H1 (cell line): Measurements from ENCODE around the gene AMBP. TPM values are rescaled to one million over a fixed set of nuclear protein-coding genes. Genes with fewer than 3 reads are reported as not detected.

Experiments used
- EGR1 ChIP-seq: IDR thresholded peaks from 2 replicates; pipeline ENCODE4 v1.6.1; 2011; ENCODE audit warnings: low read depth, low read length, borderline replicate concordance
- KDM5A ChIP-seq: fragments of 200-600 bp; IDR thresholded peaks from 2 replicates; pipeline ENCODE4 v1.7.1; 2012; ENCODE audit warnings: mild to moderate bottlenecking, low read length, inconsistent platforms, mixed read lengths
- SIN3A ChIP-seq, 2 experiments: IDR thresholded peaks in 1 of 2; conservative IDR thresholded peaks in 1 of 2; 2 replicates each; pipeline ENCODE4 v1.6.1; 2011 to 2012; ENCODE audit warnings: low read length in 2 of 2, improper control_type of control experiment in 1 of 2, low read depth in 1 of 2, mild to moderate bottlenecking in 1 of 2
- SP4 ChIP-seq: IDR thresholded peaks from 2 replicates; pipeline ENCODE4 v1.6.1; 2012; ENCODE audit warnings: low read length, inconsistent platforms
- polyA plus RNA-seq, 7 experiments: library from polyadenylated mRNA; depleted of rRNA in 3 of 7; stranded (reverse) in 5 of 7; unstranded in 2 of 7; fragments of >200 nt in 5 of 7; fragments of 200-250 nt in 2 of 7; gene quantifications; 1 replicate in 5 of 7; 2 replicates in 1 of 7; 4 replicates in 1 of 7; pipeline versions ENCODE4 v1.2.1 to v1.2.3, GENCODE V29; 2011 to 2013; ENCODE audit warnings: missing spikeins in 2 of 7, mixed read lengths in 2 of 7
- total RNA-seq: library from RNA; stranded (reverse); fragmentation: NEBNext Ultra II Directional; extraction: Animal tissue kit (Norgen Biotek cat#: 25700); gene quantifications from 2 replicates; pipeline ENCODE4 v1.2.1, GENCODE V29; 2021
- TF ChIP-seq, protein P1 (sequence below): IDR thresholded peaks from 2 replicates; pipeline ENCODE4 v1.6.1; 2011; ENCODE audit warnings: low read depth, mild to moderate bottlenecking, low read length; ENCODE audit not compliant: insufficient read depth
- TF ChIP-seq, protein P2 (sequence below): IDR thresholded peaks from 2 replicates; pipeline ENCODE4 v1.6.1; 2011; ENCODE audit warnings: low read length, improper control_type of control experiment

Gene AMBP
- total and polyA plus RNA-seq, 2 of the 8 experiments (the other 6 are each of a cell fraction or from before 2014, with no cell fraction given) = 3.0 to 4.0 TPM

DNA sequence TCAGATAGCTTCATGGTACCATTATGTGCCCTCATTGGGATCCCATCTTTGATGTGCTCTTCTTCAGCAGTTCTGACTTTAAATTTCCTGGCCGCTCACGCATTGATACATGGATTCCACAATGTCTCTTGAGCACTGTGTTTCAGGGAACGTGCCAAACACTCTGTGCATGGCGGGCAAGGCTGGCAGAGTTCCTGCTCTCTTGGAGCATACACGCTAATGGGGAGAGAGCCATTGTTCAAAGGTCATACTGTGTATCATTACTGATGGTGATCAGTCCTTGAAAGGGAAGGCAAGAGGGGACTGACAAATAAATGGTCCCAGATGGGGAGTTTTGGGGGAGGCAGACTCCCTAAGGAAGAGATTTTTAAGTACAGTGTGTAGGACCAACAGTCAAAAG is 52.3 kb downstream of the AMBP start (continued):
- TF ChIP-seq EGR1 (no peak), SP4 (no peak), SIN3A (conservative IDR thresholded peaks at IDR 0.05 in 1 of 2, IDR thresholded peaks at IDR 0.05 in 1 of 2; ENCODE audit: low read depth in 1 of 2, low read length in 2 of 2) (no peak), KDM5A (no peak)
- TF ChIP-seq, protein P1, sequence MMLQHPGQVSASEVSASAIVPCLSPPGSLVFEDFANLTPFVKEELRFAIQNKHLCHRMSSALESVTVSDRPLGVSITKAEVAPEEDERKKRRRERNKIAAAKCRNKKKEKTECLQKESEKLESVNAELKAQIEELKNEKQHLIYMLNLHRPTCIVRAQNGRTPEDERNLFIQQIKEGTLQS = no peak
- TF ChIP-seq, protein P2, sequence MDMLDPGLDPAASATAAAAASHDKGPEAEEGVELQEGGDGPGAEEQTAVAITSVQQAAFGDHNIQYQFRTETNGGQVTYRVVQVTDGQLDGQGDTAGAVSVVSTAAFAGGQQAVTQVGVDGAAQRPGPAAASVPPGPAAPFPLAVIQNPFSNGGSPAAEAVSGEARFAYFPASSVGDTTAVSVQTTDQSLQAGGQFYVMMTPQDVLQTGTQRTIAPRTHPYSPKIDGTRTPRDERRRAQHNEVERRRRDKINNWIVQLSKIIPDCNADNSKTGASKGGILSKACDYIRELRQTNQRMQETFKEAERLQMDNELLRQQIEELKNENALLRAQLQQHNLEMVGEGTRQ = no peak
